RWPE1 (cell line): ENCODE measurements around the gene ABCA13.
A peak's percentile ranks its signal among the peaks of the same experiment; 100 is the strongest.

Source experiments
- CTCF ChIA-PET: fragments of 350-600 bp; sonication (Branson Sonifier 250); formaldehyde crosslinking; extraction: SDS; loops from one replicate; lab custom pipeline; 2021; lab: Yijun Ruan, JAX
- POLR2A ChIA-PET: fragments of 400-600 bp; formaldehyde crosslinking; extraction: SDS; loops from one replicate; lab custom pipeline; 2020; ENCODE audit warnings: antibody characterized with exemption; ENCODE audit not compliant: low non-redundant PET; lab: Yijun Ruan, JAX
- DNase-seq: peaks from one replicate; pipeline ENCODE4 v3.0.0; 2012; ENCODE audit warnings: low spot score
- H3K27ac ChIP-seq: fragments of 450-650 bp; 2 replicates; pipeline ENCODE4 v1.5.1; 2017
- TF ChIP-seq, protein P1 (sequence below): fragments of 450-650 bp; conservative IDR thresholded peaks from 2 replicates; pipeline ENCODE4 v1.5.1; 2017; ENCODE audit warnings: low read depth, mild to moderate bottlenecking

The ABCA13 gene

DNA sequence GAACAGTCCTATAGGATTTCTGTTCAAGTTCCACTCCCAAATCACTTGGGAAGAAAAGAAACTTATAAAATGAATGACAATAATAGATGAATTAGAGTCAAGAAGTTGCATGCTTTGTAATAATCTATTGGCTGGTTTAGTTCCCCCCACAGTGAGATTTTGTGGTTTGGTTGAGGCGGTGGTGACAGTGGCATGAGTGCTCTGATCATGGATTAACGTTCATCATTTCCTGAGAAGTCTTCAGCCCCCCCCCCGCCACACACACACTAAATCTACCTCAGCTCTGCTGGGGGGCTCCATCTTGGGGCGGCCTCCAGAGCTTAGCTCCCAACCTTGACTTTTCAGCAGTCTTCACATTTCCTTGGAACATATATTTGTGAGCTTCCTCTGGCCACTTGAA lies 121.7 kb downstream of the ABCA13 start:
- POLR2A ChIA-PET, result no interaction called here
- CTCF ChIA-PET, result no interaction called here
- TF ChIP-seq, protein P1, sequence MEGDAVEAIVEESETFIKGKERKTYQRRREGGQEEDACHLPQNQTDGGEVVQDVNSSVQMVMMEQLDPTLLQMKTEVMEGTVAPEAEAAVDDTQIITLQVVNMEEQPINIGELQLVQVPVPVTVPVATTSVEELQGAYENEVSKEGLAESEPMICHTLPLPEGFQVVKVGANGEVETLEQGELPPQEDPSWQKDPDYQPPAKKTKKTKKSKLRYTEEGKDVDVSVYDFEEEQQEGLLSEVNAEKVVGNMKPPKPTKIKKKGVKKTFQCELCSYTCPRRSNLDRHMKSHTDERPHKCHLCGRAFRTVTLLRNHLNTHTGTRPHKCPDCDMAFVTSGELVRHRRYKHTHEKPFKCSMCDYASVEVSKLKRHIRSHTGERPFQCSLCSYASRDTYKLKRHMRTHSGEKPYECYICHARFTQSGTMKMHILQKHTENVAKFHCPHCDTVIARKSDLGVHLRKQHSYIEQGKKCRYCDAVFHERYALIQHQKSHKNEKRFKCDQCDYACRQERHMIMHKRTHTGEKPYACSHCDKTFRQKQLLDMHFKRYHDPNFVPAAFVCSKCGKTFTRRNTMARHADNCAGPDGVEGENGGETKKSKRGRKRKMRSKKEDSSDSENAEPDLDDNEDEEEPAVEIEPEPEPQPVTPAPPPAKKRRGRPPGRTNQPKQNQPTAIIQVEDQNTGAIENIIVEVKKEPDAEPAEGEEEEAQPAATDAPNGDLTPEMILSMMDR, result no peak
- no peak overlapping the region for H3K27ac ChIP-seq
- no peak for DNase-seq

GRCh38 chr7:48295296-48295971 lies 124.2 kb downstream of the ABCA13 start:
- ChIA-PET CTCF (no interaction called here), POLR2A (no interaction called here)
- no peak for DNase-seq
- no peak overlapping the region for H3K27ac ChIP-seq
- TF ChIP-seq, protein P1, result no peak

GRCh38 chr7:48296966-48297365 lies 125.7 kb downstream of the ABCA13 start:
- ChIA-PET POLR2A (no interaction called here), CTCF (no interaction called here)
- H3K27ac ChIP-seq, result no peak overlapping the region
- TF ChIP-seq, protein P1, result no peak
- DNase-seq, result no peak

- DNase-seq, result peak; percentile 78
- TF ChIP-seq, protein P1, result no peak
- CTCF ChIA-PET, result interaction anchor here (0.6 to 2.7 kb wide), 4 partner anchors 16 to 990 kb away, joined by 3 to 12 read pairs (median 4); no protein-coding TSS in a partner anchor
- POLR2A ChIA-PET, result no interaction called here
- H3K27ac ChIP-seq, result no peak overlapping the region
These were observed 127.5 kb downstream of the ABCA13 start for GRCh38 chr7:48298779-48299178.

GRCh38 chr7:48299580-48300169 lies 128.4 kb downstream of the ABCA13 start:
- TF ChIP-seq, protein P1, result peak; percentile 91
- CTCF ChIA-PET, result interaction anchor here (0.6 to 2.7 kb wide), 10 partner anchors 8 to 1719 kb away, joined by 3 to 12 read pairs (median 3); no protein-coding TSS in a partner anchor
- peak; percentile 71 for DNase-seq
- H3K27ac ChIP-seq, result no peak overlapping the region
- POLR2A ChIA-PET, result interaction anchor here (0.7 kb wide), 1 partner anchor 676 kb away, joined by 3 read pairs; no protein-coding TSS in a partner anchor

DNA sequence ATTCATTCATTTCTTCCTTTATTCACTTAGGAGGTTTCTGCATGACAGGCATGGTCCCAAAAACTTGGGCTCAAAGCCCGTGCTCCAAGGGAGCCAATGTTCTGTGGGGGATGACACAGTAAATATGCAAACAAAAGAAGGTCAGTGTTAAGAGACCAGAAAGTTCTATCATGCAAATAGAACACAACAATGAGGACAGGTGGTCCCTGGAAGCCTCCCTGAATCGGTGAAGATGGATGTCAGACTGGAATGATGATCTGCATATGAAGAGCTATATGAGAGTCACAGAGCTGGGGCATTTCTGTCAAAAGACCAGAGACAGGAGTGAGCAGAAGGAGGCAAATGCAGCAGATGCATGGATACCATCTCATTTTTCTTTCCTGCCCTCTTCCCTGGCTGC lies 129.0 kb downstream of the ABCA13 start:
- no peak for DNase-seq
- CTCF ChIA-PET, result interaction anchor here (0.6 to 2.7 kb wide), 7 partner anchors 9 to 1718 kb away, joined by 3 to 12 read pairs (median 3); no protein-coding TSS in a partner anchor
- H3K27ac ChIP-seq, result no peak overlapping the region
- POLR2A ChIA-PET, result no interaction called here
- TF ChIP-seq, protein P1, result no peak
